ENCODE results near the gene PPP1R15B. TPM values are rescaled to one million over a fixed set of nuclear protein-coding genes. Genes with fewer than 3 reads are reported as not detected.

PPP1R15B gene
- total and polyA plus RNA-seq, 8 donors = 6.5 to 74.4 (median 31.6) TPM

DNA sequence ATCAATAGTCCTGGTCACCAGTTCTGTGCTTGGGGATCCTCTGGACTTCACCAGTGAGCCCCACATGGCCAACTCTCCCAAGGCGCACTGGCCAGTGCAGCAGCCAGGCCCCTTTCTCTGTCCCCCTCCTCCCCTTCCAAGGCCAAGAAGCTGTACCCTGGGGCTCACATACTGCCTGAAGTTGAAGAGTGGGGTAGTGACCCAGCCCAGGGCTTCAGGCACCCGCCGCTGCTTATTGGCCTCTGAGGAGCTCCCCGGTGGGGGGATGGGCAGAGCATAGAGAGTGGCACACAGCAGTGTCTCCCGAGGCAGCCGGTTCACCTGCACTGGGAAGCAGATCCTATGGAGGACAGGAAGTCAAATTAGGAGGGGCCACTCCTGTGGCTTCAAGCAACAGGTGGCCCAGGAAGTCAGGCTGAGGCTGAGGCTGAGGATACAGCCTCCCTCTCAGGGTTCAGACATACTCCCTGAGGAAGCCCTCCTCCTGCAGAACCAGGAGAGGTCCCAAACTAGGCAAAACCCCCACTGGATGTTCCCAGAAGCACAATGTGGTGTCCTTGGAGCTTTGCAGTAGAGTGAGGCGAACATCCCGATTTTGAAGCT lies 38.2 kb upstream of the PPP1R15B start:
- WGBS, 5 donors = 64 to 73% (median 69%) methylated on average over 7 to 8 of the region's 8 CpGs
- Histone ChIP-seq H3K36me3 (peaks cover 8 to 76% (median 69%) of the 10 kb centered on the region in 4 donors), H3K9me3 (no peaks in the 10 kb centered on the region), H3K27me3 (no peaks in the 10 kb centered on the region), H3K4me1 (peaks cover 25 to 70% (median 60%) of the 10 kb centered on the region in 4 donors), H3K4me3 (no peak overlapping the region), H3K27ac (peak overlapping the region; percentile 83 to 93 (median 88))
- TF ChIP-seq POLR2A (IDR thresholded peaks at IDR 0.05) (no peak), EP300 (IDR thresholded peaks at IDR 0.05) (no peak), CTCF (IDR thresholded peaks at IDR 0.05) (no peak), POLR2AphosphoS5 (IDR thresholded peaks at IDR 0.05) (no peak)
- intact Hi-C loops (cut with DNase I; ENCODE audit: low total_unique reads) = loop anchor here (5.0 kb wide), 2 partner anchors 43 to 53 kb away; partner anchors contain the start of gene PIK3C2B
- no peak for DNase-seq

DNA sequence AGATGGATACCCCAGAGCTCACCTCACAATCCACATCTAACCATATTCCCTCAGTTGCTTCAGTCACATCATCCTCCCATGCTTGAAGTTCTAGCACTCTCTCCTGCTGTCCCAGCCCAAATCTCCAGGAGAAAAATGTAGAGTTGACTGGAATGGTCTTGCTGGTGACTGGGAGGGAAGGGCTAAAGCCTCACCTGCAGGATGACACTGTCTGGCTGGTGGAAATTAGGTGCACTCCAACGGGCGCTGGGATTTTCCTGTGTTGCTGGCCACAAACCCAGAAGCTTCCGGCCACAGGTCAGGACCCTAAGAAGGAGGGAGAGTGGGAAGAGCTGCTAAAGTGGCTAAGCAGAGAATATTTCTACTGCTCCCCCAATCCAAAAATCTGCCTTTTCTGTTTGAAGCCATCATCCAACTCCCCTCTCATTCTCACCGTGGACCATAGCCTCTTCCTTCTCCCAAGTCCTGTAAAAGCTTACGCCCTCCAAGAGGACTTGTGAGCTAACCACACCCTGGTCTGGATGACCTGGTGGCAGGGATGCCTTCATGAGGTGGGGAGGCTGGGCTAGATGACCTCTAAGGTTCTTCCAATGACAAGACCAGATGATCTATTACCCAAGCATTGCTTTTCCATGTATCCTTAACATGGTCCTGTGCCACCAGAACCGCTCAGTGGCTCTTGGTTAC lies 37.5 kb upstream of the PPP1R15B start:
- Histone ChIP-seq H3K36me3 (peaks cover 8 to 76% (median 69%) of the 10 kb centered on the region in 4 donors), H3K27me3 (no peaks in the 10 kb centered on the region), H3K27ac (peak overlapping the region; percentile 83 to 93 (median 88)), H3K4me3 (no peak overlapping the region), H3K4me1 (peaks cover 25 to 67% (median 60%) of the 10 kb centered on the region in 4 donors), H3K9me3 (no peaks in the 10 kb centered on the region)
- TF ChIP-seq POLR2A (IDR thresholded peaks at IDR 0.05) (no peak), CTCF (IDR thresholded peaks at IDR 0.05) (no peak), EP300 (IDR thresholded peaks at IDR 0.05) (no peak), POLR2AphosphoS5 (IDR thresholded peaks at IDR 0.05) (no peak)
- no peak for DNase-seq
- 73 to 89% (median 84%) methylated on average over 6 of the region's 6 CpGs for WGBS, 5 donors
- intact Hi-C loops (cut with DNase I; ENCODE audit: low total_unique reads) = loop anchor here (5.0 kb wide), 1 partner anchor 53 kb away; no protein-coding TSS in a partner anchor

DNA sequence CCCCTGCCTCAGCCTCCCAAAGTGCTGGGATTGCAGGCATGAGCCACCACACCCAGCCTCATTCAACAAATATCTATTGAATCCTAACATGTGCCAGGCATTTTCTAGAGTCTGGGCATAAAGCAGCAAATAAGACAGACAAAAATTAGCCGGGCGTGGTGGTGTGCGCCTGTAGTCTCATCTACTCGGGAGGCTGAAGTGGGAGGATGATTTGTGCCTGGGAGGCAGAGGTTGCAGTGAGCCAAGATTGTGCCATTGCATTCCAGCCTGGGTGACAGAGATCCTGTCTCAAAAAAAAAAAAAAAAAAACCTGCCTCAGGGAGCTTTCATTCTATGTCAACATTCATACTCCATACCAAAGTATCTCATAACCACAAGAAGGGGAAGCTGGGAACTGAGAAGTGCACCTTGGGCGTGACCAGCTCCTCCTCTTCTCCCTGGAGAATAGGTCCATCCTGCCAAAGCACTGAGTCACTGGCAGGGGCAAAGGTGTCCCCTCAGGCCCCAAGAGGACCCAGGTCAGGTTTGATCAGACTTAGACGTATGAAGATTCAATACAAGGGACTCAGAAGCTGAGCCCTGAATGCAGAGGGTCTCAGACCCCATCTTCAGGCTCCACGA lies 36.8 kb upstream of the PPP1R15B start:
- H3K9me3 ChIP-seq = no peaks in the 10 kb centered on the region
- 78 to 81% (median 79%) methylated on average over 7 of the region's 7 CpGs for WGBS, 5 donors
- intact Hi-C loops (cut with DNase I; ENCODE audit: low total_unique reads) = loop anchor here (5.0 kb wide), 1 partner anchor 54 kb away; no protein-coding TSS in a partner anchor
- peak in 1 of 2 donors; percentile 68 for DNase-seq
- H3K4me3 ChIP-seq = no peak overlapping the region
- H3K27me3 ChIP-seq = no peaks in the 10 kb centered on the region
- H3K36me3 ChIP-seq = peaks cover 13 to 76% (median 71%) of the 10 kb centered on the region in 4 donors
- H3K27ac ChIP-seq = peak overlapping the region; percentile 83 to 93 (median 88)
- H3K4me1 ChIP-seq = peaks cover 25 to 69% (median 62%) of the 10 kb centered on the region in 4 donors
- no peak for TF ChIP-seq EP300 (IDR thresholded peaks at IDR 0.05)
- TF ChIP-seq CTCF (IDR thresholded peaks at IDR 0.05) = no peak
- peak in 2 of 3 donors; percentile 56 to 64 for TF ChIP-seq POLR2AphosphoS5 (IDR thresholded peaks at IDR 0.05)
- TF ChIP-seq POLR2A (IDR thresholded peaks at IDR 0.05) = no peak

GRCh38 chr1:204447736-204448135 lies 36.1 kb upstream of the PPP1R15B start:
- Histone ChIP-seq H3K36me3 (peaks cover 20 to 77% (median 72%) of the 10 kb centered on the region in 4 donors), H3K4me3 (no peak overlapping the region), H3K4me1 (peaks cover 29 to 71% (median 63%) of the 10 kb centered on the region in 4 donors), H3K27ac (peak overlapping the region in 4 of 5 donors; percentile 83 to 93 (median 87)), H3K27me3 (no peaks in the 10 kb centered on the region), H3K9me3 (no peaks in the 10 kb centered on the region)
- intact Hi-C loops (cut with DNase I; ENCODE audit: low total_unique reads) = loop anchor here (5.0 kb wide), 1 partner anchor 55 kb away; no protein-coding TSS in a partner anchor
- TF ChIP-seq EP300 (IDR thresholded peaks at IDR 0.05) = no peak
- TF ChIP-seq POLR2AphosphoS5 (IDR thresholded peaks at IDR 0.05) = no peak
- no peak for TF ChIP-seq POLR2A (IDR thresholded peaks at IDR 0.05)
- no peak for TF ChIP-seq CTCF (IDR thresholded peaks at IDR 0.05)
- 57 to 84% (median 65%) methylated on average over 4 of the region's 4 CpGs for WGBS, 5 donors
- DNase-seq = no peak
